HCT116 (cell line): ENCODE data around the gene YWHAG. TPM values are rescaled to one million over a fixed set of nuclear protein-coding genes. Genes with fewer than 3 reads are reported as not detected.

ENCODE experiments used
- ATAC-seq: fragments of 200-7000 bp; cut with Tn5 transposase; 2 replicates; pipeline ENCODE4 v1.9.1; 2020; ENCODE audit warnings: mild to moderate bottlenecking, moderate library complexity
- BruUV-seq: library from RNA; stranded (reverse); fragments of 400-500 nt; replicated peaks from 2 replicates; lab custom pipeline; 2021; lab: Mats Ljungman, UMichigan
- CTCF ChIA-PET: fragments of 300-600 bp; sonication (Branson Sonifier 250); formaldehyde crosslinking; loops from one replicate; lab custom pipeline; 2021; ENCODE audit warnings: antibody characterized with exemption; lab: Charles Lee
- POLR2A ChIA-PET: fragments of 300-600, 350-600 bp; sonication (Branson Sonifier 250); formaldehyde crosslinking; loops from one replicate; lab custom pipeline; 2021; ENCODE audit warnings: antibody characterized with exemption; lab: Charles Lee
- RAD21 ChIA-PET, 2 experiments: fragments of 300-600 bp; sonication (Branson Sonifier 250); formaldehyde crosslinking; loops; one replicate each; lab custom pipeline; 2023; ENCODE audit warnings: low total read pairs in 2 of 2; ENCODE audit not compliant: uncharacterized antibody in 2 of 2, unreplicated experiment in 2 of 2, low non-redundant PET in 1 of 2; lab: Charles Lee
- DNase-seq: peaks from one replicate; pipeline ENCODE4 v3.0.0-alpha.2; 2010; ENCODE audit warnings: low read depth, low spot score
- H2AFZ ChIP-seq: fragments of 200-600 bp; shearing (Covaris generic), sonication (generic); 2 replicates; pipeline ENCODE4 v1.6.1; 2017; ENCODE audit warnings: low read depth, mixed run types, mixed read lengths, antibody characterized with exemption, low read length; ENCODE audit not compliant: poor library complexity, severe bottlenecking
- H3K27ac ChIP-seq: 2 replicates; pipeline ENCODE4 v1.5.1; 2012; ENCODE audit warnings: low read depth, low read length
- H3K27me3 ChIP-seq: fragments of 200-600 bp; sonication (generic); 2 replicates; pipeline ENCODE4 v1.6.1; 2016; ENCODE audit warnings: mixed run types, low read length, mixed read lengths; ENCODE audit not compliant: insufficient read depth
- H3K36me3 ChIP-seq, 2 experiments: fragments of 200-500 bp in 1 of 2; fragments of 200-600 bp in 1 of 2; sonication (Bioruptor generic) in 1 of 2; sonication (generic) in 1 of 2; 2 replicates each; pipeline versions ENCODE4 v1.5.1 to v1.6.1; 2014 to 2016; ENCODE audit warnings: low read length in 2 of 2, inconsistent platforms in 1 of 2, mixed read lengths in 1 of 2, mixed run types in 1 of 2; ENCODE audit not compliant: insufficient read depth in 2 of 2, control insufficient read depth in 1 of 2
- H3K4me1 ChIP-seq, 2 experiments: fragments of 200-600 bp in 1 of 2; sonication (generic) in 1 of 2; 2 replicates each; pipeline versions ENCODE4 v1.5.1 to v1.6.1; 2012 to 2017; ENCODE audit warnings: low read length in 2 of 2, inconsistent platforms in 1 of 2, mild to moderate bottlenecking in 1 of 2, mixed read lengths in 1 of 2, mixed run types in 1 of 2, moderate library complexity in 1 of 2; ENCODE audit not compliant: insufficient read depth in 2 of 2, control insufficient read depth in 1 of 2
- H3K4me2 ChIP-seq: fragments of 200-600 bp; sonication (generic); 2 replicates; pipeline ENCODE4 v1.6.1; 2017; ENCODE audit warnings: mixed run types, low read length, mixed read lengths
- H3K4me3 ChIP-seq, 2 experiments: fragments of 200-600 bp in 1 of 2; sonication (generic) in 1 of 2; replicated peaks in 1 of 2; 2 replicates each; pipeline ENCODE4 v1.5.1; 2011 to 2016; ENCODE audit warnings: low read length in 2 of 2, control low read depth in 1 of 2, low read depth in 1 of 2, mild to moderate bottlenecking in 1 of 2, mixed read lengths in 1 of 2, mixed run types in 1 of 2
- H3K79me2 ChIP-seq: fragments of 200-600 bp; sonication (generic); 2 replicates; pipeline ENCODE4 v1.6.1; 2017; ENCODE audit warnings: mild to moderate bottlenecking, mixed run types, low read length, moderate library complexity, mixed read lengths; ENCODE audit not compliant: insufficient read depth
- H3K9ac ChIP-seq: fragments of 200-600 bp; sonication (generic); 2 replicates; pipeline ENCODE4 v1.6.1; 2016; ENCODE audit warnings: low read length, mixed read lengths
- H3K9me2 ChIP-seq: fragments of 200-600 bp; sonication (generic), shearing (Covaris generic); 2 replicates; pipeline ENCODE4 v1.6.1; 2017; ENCODE audit warnings: mixed run types, mild to moderate bottlenecking, moderate library complexity; ENCODE audit not compliant: insufficient read depth
- H3K9me3 ChIP-seq, 2 experiments: fragments of 200-500 bp in 1 of 2; fragments of 200-600 bp in 1 of 2; sonication (Bioruptor generic) in 1 of 2; sonication (generic) in 1 of 2; 2 replicates each; pipeline ENCODE4 v1.6.1; 2014 to 2017; ENCODE audit warnings: low read length in 2 of 2, mixed read lengths in 2 of 2, inconsistent platforms in 1 of 2, low read depth in 1 of 2, mild to moderate bottlenecking in 1 of 2, mixed run types in 1 of 2, moderate library complexity in 1 of 2; ENCODE audit not compliant: control insufficient read depth in 1 of 2, insufficient read depth in 1 of 2
- H4K20me1 ChIP-seq: fragments of 200-600 bp; sonication (generic), shearing (Covaris generic); 2 replicates; pipeline ENCODE4 v1.6.1; 2017; ENCODE audit warnings: mixed run types, mild to moderate bottlenecking, moderate library complexity; ENCODE audit not compliant: insufficient read depth
- POLR2AphosphoS5 ChIP-seq: IDR thresholded peaks from 2 replicates; pipeline ENCODE4 v1.6.1; 2011; ENCODE audit warnings: mild to moderate bottlenecking, low read depth, low read length, moderate library complexity
- YY1 ChIP-seq: IDR thresholded peaks from 2 replicates; pipeline ENCODE4 v1.6.1; 2011; ENCODE audit warnings: low read length, low read depth, moderate library complexity, mild to moderate bottlenecking; ENCODE audit not compliant: insufficient replicate concordance; ENCODE audit errors: extremely low read depth
- intact Hi-C: fragments of 100-400 bp; cut with micrococcal nuclease; formaldehyde crosslinking; loops from 2 replicates; pipeline ENCODE4 v1.10.0; 2022
- total RNA-seq: library from RNA; stranded (reverse); gene quantifications from one replicate; pipeline ENCODE4 v1.2.1, GENCODE V29; 2021; ENCODE audit not compliant: unreplicated experiment
- TF ChIP-seq, protein P1 (sequence below): IDR thresholded peaks from 2 replicates; pipeline ENCODE4 v1.6.1; 2012
- TF ChIP-seq, protein P2 (sequence below): IDR thresholded peaks from 2 replicates; pipeline ENCODE4 v1.6.1; 2012; ENCODE audit warnings: low read depth

The YWHAG gene
- total RNA-seq, 1 experiment from 2014 or later: 170 TPM

DNA sequence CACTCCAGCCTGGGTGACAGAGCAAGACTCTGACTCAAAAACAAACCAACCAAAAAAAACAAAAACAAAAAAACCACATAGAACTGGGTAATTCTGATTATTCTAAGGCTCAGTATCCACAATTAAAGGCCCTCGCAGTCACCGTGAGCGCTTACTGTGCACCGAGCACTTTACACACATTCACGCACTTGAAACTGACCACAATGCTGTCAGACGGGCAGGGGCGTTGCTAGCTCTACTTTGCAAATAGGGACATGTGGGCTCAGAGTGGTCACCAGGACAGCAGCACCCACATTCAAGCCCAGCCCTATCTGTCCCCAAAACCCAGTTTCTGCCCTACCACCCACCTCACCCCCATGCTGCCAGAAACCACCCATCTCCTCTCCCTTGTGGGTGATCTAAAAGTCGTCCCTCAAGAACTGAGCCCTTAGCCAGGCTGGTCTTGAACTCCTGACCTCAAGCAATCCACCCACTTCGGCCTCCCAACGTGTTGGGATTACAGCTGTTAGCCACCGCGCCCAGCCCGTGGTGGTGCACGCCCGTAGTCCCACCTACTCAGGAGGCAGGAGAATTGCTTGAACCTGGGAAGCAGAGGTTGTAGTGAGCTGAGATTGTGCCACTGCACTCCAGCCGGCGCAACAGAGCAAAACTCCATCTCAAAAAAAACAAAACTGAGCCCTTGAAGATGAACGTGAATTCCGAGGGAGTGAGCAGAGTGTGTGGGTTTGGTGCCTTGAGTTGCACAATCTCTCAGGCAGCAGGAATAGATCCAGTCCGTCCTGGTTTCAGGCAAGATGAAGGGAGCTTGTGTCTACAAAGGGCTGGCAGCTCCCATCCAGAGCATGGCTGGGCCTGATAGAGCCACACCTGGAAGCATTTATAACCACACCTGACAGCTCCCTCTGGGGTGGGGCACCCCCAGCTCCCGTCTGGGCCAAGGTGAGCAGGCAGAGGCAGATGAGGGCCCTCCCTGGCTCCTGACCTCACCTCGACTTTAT is 61.7 kb downstream of the YWHAG start (continued):
- TF ChIP-seq, protein P1, sequence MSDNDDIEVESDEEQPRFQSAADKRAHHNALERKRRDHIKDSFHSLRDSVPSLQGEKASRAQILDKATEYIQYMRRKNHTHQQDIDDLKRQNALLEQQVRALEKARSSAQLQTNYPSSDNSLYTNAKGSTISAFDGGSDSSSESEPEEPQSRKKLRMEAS: no peak

DNA sequence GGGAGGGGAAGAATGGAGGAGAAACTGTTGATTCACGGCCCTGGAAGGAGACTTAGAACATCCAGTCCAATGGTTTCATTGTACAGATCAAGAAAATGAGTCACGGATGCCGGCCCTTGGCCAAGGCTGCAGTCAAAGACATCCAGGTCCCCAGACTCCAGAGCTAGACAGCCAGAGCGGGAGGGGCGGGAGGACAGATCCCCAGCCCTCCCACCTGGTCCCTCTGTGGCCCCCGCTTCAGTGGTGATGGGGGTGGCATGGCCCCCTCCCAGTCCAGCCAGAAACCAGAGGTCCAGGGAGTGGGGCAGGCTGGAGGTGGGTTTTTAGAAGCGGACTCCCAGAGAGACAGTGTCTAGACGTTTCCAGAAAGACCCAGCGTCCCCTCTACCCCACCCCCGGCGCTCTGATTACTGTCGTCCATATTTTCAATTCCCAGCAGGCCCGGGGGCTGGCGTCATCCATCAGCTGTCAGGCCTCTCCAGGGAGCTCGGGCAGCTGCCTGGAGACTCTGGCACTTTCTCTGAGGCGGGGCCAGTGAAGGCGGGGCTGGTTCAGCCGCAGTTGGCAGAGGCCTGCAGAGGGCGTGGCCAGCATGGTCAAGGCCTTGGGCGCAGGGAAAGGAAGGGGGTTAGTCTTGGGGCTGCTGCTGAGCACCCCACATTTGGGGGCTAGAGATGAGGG is 64.3 kb downstream of the YWHAG start:
- RAD21 ChIA-PET: interaction anchor here in 1 of 2 experiments (1.5 kb wide), 1 partner anchor 19 kb away, joined by 5 read pairs; no protein-coding TSS in a partner anchor
- Histone ChIP-seq H3K4me2 (peak overlapping the region; percentile 93), H2AFZ (no peak overlapping the region), H3K9ac (peak overlapping the region; percentile 67), H3K79me2 (no peaks in the 10 kb centered on the region), H3K9me2 (no peaks in the 10 kb centered on the region), H4K20me1 (no peaks in the 10 kb centered on the region), H3K4me1 (peaks cover 74 to 93% of the 10 kb centered on the region in 2 experiments), H3K27me3 (no peaks in the 10 kb centered on the region), H3K4me3 (peak overlapping the region; percentile 50 to 55), H3K9me3 (no peaks in the 10 kb centered on the region), H3K36me3 (no peaks in the 10 kb centered on the region), H3K27ac (peak overlapping the region; percentile 99)
- ATAC-seq (peak; percentile 68), DNase-seq (peak; percentile 83)
- intact Hi-C loops: no loop called here
- CTCF ChIA-PET: interaction anchor here (0.6 to 1.7 kb wide), 2 partner anchors 9 to 19 kb away, joined by 3 to 11 read pairs; no protein-coding TSS in a partner anchor
- POLR2A ChIA-PET: interaction anchor here (0.5 to 1.5 kb wide), 4 partner anchors 9 to 1298 kb away, joined by 3 to 12 read pairs (median 3); no protein-coding TSS in a partner anchor
- TF ChIP-seq POLR2AphosphoS5 (peak; percentile 71), YY1 (peak; percentile 80)
- TF ChIP-seq, protein P2, sequence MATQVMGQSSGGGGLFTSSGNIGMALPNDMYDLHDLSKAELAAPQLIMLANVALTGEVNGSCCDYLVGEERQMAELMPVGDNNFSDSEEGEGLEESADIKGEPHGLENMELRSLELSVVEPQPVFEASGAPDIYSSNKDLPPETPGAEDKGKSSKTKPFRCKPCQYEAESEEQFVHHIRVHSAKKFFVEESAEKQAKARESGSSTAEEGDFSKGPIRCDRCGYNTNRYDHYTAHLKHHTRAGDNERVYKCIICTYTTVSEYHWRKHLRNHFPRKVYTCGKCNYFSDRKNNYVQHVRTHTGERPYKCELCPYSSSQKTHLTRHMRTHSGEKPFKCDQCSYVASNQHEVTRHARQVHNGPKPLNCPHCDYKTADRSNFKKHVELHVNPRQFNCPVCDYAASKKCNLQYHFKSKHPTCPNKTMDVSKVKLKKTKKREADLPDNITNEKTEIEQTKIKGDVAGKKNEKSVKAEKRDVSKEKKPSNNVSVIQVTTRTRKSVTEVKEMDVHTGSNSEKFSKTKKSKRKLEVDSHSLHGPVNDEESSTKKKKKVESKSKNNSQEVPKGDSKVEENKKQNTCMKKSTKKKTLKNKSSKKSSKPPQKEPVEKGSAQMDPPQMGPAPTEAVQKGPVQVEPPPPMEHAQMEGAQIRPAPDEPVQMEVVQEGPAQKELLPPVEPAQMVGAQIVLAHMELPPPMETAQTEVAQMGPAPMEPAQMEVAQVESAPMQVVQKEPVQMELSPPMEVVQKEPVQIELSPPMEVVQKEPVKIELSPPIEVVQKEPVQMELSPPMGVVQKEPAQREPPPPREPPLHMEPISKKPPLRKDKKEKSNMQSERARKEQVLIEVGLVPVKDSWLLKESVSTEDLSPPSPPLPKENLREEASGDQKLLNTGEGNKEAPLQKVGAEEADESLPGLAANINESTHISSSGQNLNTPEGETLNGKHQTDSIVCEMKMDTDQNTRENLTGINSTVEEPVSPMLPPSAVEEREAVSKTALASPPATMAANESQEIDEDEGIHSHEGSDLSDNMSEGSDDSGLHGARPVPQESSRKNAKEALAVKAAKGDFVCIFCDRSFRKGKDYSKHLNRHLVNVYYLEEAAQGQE: no peak
- BruUV-seq: TSS peak; percentile 85
